ENCODE results near the gene CEP57L1.

DNA sequence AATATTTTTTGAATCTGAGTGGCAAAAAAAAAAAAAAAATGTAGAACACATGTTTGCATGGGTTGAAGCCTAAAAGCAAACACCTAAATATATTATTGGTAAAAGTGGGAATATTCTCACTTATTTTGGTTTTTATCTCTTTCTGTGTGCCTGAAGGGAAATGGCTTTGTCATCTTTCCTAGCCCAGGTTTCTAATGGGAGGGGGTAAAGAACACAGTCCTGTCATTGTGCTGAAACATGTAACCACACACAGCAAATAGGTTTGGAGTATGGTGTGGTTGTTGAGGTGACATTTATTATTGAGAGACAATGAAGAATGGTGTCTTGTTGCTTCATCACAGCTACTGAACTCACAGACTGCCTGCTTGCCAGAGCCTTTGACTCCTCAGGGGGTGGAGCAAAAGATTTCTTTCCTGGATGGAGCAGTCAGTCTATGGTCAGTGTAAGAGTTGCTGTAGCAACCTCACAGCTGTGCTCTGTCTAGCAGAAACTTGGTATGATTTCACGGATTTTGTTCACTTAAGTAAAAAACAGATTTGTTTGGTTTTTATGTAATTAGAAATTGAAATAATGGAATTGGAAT, 70.2 kb downstream of the CEP57L1 start:
- TF ChIP-seq, protein P1, sequence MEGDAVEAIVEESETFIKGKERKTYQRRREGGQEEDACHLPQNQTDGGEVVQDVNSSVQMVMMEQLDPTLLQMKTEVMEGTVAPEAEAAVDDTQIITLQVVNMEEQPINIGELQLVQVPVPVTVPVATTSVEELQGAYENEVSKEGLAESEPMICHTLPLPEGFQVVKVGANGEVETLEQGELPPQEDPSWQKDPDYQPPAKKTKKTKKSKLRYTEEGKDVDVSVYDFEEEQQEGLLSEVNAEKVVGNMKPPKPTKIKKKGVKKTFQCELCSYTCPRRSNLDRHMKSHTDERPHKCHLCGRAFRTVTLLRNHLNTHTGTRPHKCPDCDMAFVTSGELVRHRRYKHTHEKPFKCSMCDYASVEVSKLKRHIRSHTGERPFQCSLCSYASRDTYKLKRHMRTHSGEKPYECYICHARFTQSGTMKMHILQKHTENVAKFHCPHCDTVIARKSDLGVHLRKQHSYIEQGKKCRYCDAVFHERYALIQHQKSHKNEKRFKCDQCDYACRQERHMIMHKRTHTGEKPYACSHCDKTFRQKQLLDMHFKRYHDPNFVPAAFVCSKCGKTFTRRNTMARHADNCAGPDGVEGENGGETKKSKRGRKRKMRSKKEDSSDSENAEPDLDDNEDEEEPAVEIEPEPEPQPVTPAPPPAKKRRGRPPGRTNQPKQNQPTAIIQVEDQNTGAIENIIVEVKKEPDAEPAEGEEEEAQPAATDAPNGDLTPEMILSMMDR (IDR thresholded peaks at IDR 0.05) = no peak
- TF ChIP-seq POLR2A (IDR thresholded peaks at IDR 0.05) = no peak

Measured in adrenal gland (tissue), 5 donors.